Fibroblast of lung (primary cell): Measurements from ENCODE around the gene ADGRF4. TPM values are rescaled to one million over a fixed set of nuclear protein-coding genes. Genes with fewer than 3 reads are reported as not detected.

ENCODE experiments used
- DNase-seq, 2 donors: peaks; one replicate each; pipeline versions ENCODE4 v3.0.0 to v3.0.0-alpha.2; 2010; ENCODE audit warnings: low read depth in 2 of 2
- H2AFZ ChIP-seq: 2 replicates; pipeline ENCODE4 v1.5.1; 2012; ENCODE audit warnings: low read length, control low read depth, inconsistent platforms
- H3K27ac ChIP-seq: 2 replicates; pipeline ENCODE4 v1.5.1; 2011; ENCODE audit warnings: low read length, control low read depth; ENCODE audit not compliant: insufficient read depth
- H3K27me3 ChIP-seq: 2 replicates; pipeline ENCODE4 v1.5.1; 2011; ENCODE audit warnings: mild to moderate bottlenecking, low read length; ENCODE audit not compliant: control insufficient read depth, insufficient read depth
- H3K36me3 ChIP-seq: 2 replicates; pipeline ENCODE4 v1.5.1; 2011; ENCODE audit warnings: low read length; ENCODE audit not compliant: control insufficient read depth, insufficient read depth
- H3K4me1 ChIP-seq: 2 replicates; pipeline ENCODE4 v1.5.1; 2011; ENCODE audit warnings: low read length; ENCODE audit not compliant: control insufficient read depth, insufficient read depth; ENCODE audit errors: extremely low read depth
- H3K4me2 ChIP-seq: 2 replicates; pipeline ENCODE4 v1.5.1; 2011; ENCODE audit warnings: low read length, control low read depth; ENCODE audit not compliant: insufficient read depth; ENCODE audit errors: extremely low read depth
- H3K4me3 ChIP-seq, 4 experiments: fragments of 200-600 bp in 1 of 4; sonication (generic) in 1 of 4; replicated peaks in 1 of 4; 2 replicates each; pipeline ENCODE4 v1.5.1; 2011 to 2016; ENCODE audit warnings: low read length in 4 of 4, low read depth in 3 of 4, mild to moderate bottlenecking in 3 of 4, control low read depth in 2 of 4, inconsistent platforms in 1 of 4, mixed read lengths in 1 of 4; ENCODE audit not compliant: insufficient read depth in 1 of 4; ENCODE audit errors: control extremely low read depth in 1 of 4
- H3K79me2 ChIP-seq: 2 replicates; pipeline ENCODE4 v1.5.1; 2012; ENCODE audit warnings: mild to moderate bottlenecking, low read length, inconsistent platforms; ENCODE audit not compliant: control insufficient read depth, insufficient read depth
- H3K9ac ChIP-seq: 2 replicates; pipeline ENCODE4 v1.5.1; 2011; ENCODE audit warnings: mild to moderate bottlenecking, low read length, control low read depth; ENCODE audit not compliant: insufficient read depth
- H3K9me3 ChIP-seq: 2 replicates; pipeline ENCODE4 v1.5.1; 2012; ENCODE audit warnings: low read depth, low read length; ENCODE audit not compliant: control insufficient read depth, insufficient read depth
- H4K20me1 ChIP-seq: 2 replicates; pipeline ENCODE4 v1.5.1; 2011; ENCODE audit warnings: low read length; ENCODE audit not compliant: control insufficient read depth, insufficient read depth; ENCODE audit errors: extremely low read depth
- CTCF ChIP-seq, 2 donors: IDR thresholded peaks in 1 of 2; conservative IDR thresholded peaks in 1 of 2; 1 replicate in 1 of 2; 2 replicates in 1 of 2; pipeline ENCODE4 v1.5.1; 2011 to 2012; ENCODE audit warnings: low read length in 2 of 2, control low read depth in 1 of 2, inconsistent platforms in 1 of 2, low read depth in 1 of 2, mild to moderate bottlenecking in 1 of 2
- EZH2 ChIP-seq: IDR thresholded peaks from 2 replicates; pipeline ENCODE4 v1.5.1; 2012; ENCODE audit warnings: low read length, control low read depth, mild to moderate bottlenecking; ENCODE audit errors: missing control alignments
- polyA plus RNA-seq, 2 donors: library from polyadenylated mRNA; depleted of rRNA in 1 of 2; stranded (reverse) in 1 of 2; unstranded in 1 of 2; fragments of >200 nt; gene quantifications; 2 replicates each; pipeline ENCODE4 v1.2.1, GENCODE V29; 2011 to 2012; ENCODE audit warnings: missing spikeins in 1 of 2
- total RNA-seq: library from RNA; depleted of rRNA; stranded (reverse); fragments of >200 nt; gene quantifications from 2 replicates; pipeline ENCODE4 v1.2.1, GENCODE V29; 2014

ADGRF4 gene
- total and polyA plus RNA-seq, 2 donors (not counting 1 experiment from before 2014, with no cell fraction given), result not detected

GRCh38 chr6:47690791-47691190 is 7.6 kb upstream of the ADGRF4 start:
- no peak overlapping the region for H3K4me2 ChIP-seq
- H3K9ac ChIP-seq, result no peak overlapping the region
- no peaks in the 10 kb centered on the region for H3K4me1 ChIP-seq
- no peak overlapping the region for H3K27ac ChIP-seq
- no peaks in the 10 kb centered on the region for H3K79me2 ChIP-seq
- no peaks in the 10 kb centered on the region for H3K9me3 ChIP-seq
- no peaks in the 10 kb centered on the region for H3K36me3 ChIP-seq
- TF ChIP-seq EZH2 (no peak), CTCF (conservative IDR thresholded peaks at IDR 0.05 in 1 of 2, IDR thresholded peaks at IDR 0.05 in 1 of 2; ENCODE audit: low read depth in 1 of 2, low read length in 2 of 2) (no peak)
- H3K4me3 ChIP-seq, result no peak overlapping the region
- DNase-seq, result no peak
- no peaks in the 10 kb centered on the region for H4K20me1 ChIP-seq
- no peaks in the 10 kb centered on the region for H3K27me3 ChIP-seq
- no peak overlapping the region for H2AFZ ChIP-seq

- no peak for TF ChIP-seq CTCF (conservative IDR thresholded peaks at IDR 0.05 in 1 of 2, IDR thresholded peaks at IDR 0.05 in 1 of 2; ENCODE audit: low read depth in 1 of 2, low read length in 2 of 2)
- no peak for TF ChIP-seq EZH2
- H3K27me3 ChIP-seq, result no peaks in the 10 kb centered on the region
- no peak overlapping the region for H2AFZ ChIP-seq
- no peaks in the 10 kb centered on the region for H3K9me3 ChIP-seq
- H3K36me3 ChIP-seq, result no peaks in the 10 kb centered on the region
- H4K20me1 ChIP-seq, result no peaks in the 10 kb centered on the region
- no peaks in the 10 kb centered on the region for H3K79me2 ChIP-seq
- H3K27ac ChIP-seq, result no peak overlapping the region
- no peak overlapping the region for H3K4me3 ChIP-seq
- no peak overlapping the region for H3K4me2 ChIP-seq
- no peak for DNase-seq
- no peaks in the 10 kb centered on the region for H3K4me1 ChIP-seq
- H3K9ac ChIP-seq, result no peak overlapping the region
Measured at GRCh38 chr6:47697925-47698324, 455 bp upstream of the ADGRF4 start.

- Histone ChIP-seq H3K27me3 (no peaks in the 10 kb centered on the region), H3K4me3 (no peak overlapping the region), H3K79me2 (no peaks in the 10 kb centered on the region), H3K9ac (no peak overlapping the region), H3K9me3 (no peaks in the 10 kb centered on the region), H3K27ac (no peak overlapping the region), H2AFZ (no peak overlapping the region), H3K36me3 (no peaks in the 10 kb centered on the region), H3K4me2 (no peak overlapping the region), H4K20me1 (no peaks in the 10 kb centered on the region), H3K4me1 (no peaks in the 10 kb centered on the region)
- DNase-seq, result peak; percentile 11 to 84
- no peak for TF ChIP-seq EZH2
- TF ChIP-seq CTCF (conservative IDR thresholded peaks at IDR 0.05 in 1 of 2, IDR thresholded peaks at IDR 0.05 in 1 of 2; ENCODE audit: low read depth in 1 of 2, low read length in 2 of 2), result no peak
Measured at GRCh38 chr6:47700053-47700452, 1.7 kb downstream of the ADGRF4 start.
